Measurements from ENCODE around the gene FTH1.

DNA sequence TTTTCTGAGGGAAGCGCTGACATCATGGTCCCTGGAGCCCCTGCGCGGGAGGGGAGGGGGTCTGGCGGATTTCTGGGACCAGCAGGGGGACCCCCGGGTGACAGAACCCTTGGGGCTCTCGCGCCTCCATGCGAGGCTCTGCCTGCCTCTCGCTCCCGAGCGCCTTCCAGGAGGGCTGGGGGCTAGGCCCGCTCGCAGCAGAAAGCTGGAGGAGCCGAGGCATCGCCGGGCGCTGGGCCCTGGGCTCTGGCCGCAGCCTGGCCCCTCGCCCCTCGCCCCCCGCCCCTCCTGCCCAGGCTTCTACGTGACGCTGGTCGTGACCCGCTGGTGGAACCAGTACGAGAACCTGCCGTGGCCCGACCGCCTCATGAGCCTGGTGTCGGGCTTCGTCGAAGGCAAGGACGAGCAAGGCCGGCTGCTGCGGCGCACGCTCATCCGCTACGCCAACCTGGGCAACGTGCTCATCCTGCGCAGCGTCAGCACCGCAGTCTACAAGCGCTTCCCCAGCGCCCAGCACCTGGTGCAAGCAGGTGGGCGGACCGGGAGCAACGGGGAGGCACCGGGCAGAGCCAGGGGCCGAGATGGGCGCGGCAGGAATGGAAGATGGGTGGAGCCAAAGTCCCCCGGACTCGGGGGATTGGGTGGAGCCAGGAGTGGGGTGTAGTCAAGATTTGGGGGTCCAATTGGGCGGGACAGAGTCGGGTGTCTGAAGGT lies 11.9 kb downstream of the FTH1 start:
- TF ChIP-seq, protein P1, sequence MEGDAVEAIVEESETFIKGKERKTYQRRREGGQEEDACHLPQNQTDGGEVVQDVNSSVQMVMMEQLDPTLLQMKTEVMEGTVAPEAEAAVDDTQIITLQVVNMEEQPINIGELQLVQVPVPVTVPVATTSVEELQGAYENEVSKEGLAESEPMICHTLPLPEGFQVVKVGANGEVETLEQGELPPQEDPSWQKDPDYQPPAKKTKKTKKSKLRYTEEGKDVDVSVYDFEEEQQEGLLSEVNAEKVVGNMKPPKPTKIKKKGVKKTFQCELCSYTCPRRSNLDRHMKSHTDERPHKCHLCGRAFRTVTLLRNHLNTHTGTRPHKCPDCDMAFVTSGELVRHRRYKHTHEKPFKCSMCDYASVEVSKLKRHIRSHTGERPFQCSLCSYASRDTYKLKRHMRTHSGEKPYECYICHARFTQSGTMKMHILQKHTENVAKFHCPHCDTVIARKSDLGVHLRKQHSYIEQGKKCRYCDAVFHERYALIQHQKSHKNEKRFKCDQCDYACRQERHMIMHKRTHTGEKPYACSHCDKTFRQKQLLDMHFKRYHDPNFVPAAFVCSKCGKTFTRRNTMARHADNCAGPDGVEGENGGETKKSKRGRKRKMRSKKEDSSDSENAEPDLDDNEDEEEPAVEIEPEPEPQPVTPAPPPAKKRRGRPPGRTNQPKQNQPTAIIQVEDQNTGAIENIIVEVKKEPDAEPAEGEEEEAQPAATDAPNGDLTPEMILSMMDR (IDR thresholded peaks at IDR 0.05 in 8 of 11, conservative IDR thresholded peaks at IDR 0.05 in 3 of 11), result no peak
- no peak for TF ChIP-seq POLR2A (IDR thresholded peaks at IDR 0.05)
